GM12878 (cell line): ENCODE results near the gene KCNE4. TPM values are rescaled to one million over a fixed set of nuclear protein-coding genes. Genes with fewer than 3 reads are reported as not detected.

ENCODE experiments used
- ATAC-seq: fragments of 200-7000 bp; cut with Tn5 transposase; 3 replicates; pipeline ENCODE4 v1.9.1; 2020; ENCODE audit warnings: mild to moderate bottlenecking, moderate library complexity
- BruUV-seq: library from RNA; stranded (reverse); fragments of 400-500 nt; replicated peaks from 2 replicates; lab custom pipeline; 2021; lab: Mats Ljungman, UMichigan
- CTCF ChIA-PET: fragments of 300-600 bp; sonication (Branson Sonifier 250); formaldehyde crosslinking; extraction: SDS; loops from one replicate; lab custom pipeline; 2021; ENCODE audit warnings: inconsistent platforms; lab: Yijun Ruan, JAX
- POLR2A ChIA-PET: fragments of 350-600 bp; formaldehyde crosslinking; extraction: SDS; loops from one replicate; lab custom pipeline; 2021; ENCODE audit warnings: inconsistent platforms; lab: Charles Lee
- RAD21 ChIA-PET: fragments of 300-600 bp; sonication (Branson Sonifier 250); formaldehyde crosslinking; loops from one replicate; lab custom pipeline; 2023; ENCODE audit warnings: antibody characterized with exemption; ENCODE audit not compliant: unreplicated experiment; lab: Charles Lee
- SMC1A ChIA-PET: fragments of 300-600 bp; sonication (Branson Sonifier 250); formaldehyde crosslinking; loops from one replicate; lab custom pipeline; 2023; ENCODE audit not compliant: unreplicated experiment, uncharacterized antibody; lab: Charles Lee
- DNase-seq: peaks from one replicate; pipeline ENCODE4 v3.0.0-alpha.2; 2011; ENCODE audit warnings: low read depth, low spot score
- FAIRE-seq: peaks from 3 replicates; lab custom pipeline; 2011; peaks lifted over from hg19 to GRCh38; lab: Jason Lieb, UNC
- H2AFZ ChIP-seq: 2 replicates; pipeline ENCODE4 v1.6.0; 2011; ENCODE audit warnings: low read depth, low read length, control low read depth; ENCODE audit not compliant: control insufficient read depth
- H3K27ac ChIP-seq: 2 replicates; pipeline ENCODE4 v1.5.1; 2011; ENCODE audit warnings: control low read depth; ENCODE audit not compliant: control insufficient read depth, insufficient read depth
- H3K27me3 ChIP-seq, 2 experiments: replicated peaks in 1 of 2; 2 replicates each; pipeline versions ENCODE4 v1.6.0 to v1.6.1; 2011; ENCODE audit warnings: low read length in 1 of 2; ENCODE audit not compliant: control insufficient read depth in 2 of 2, insufficient read depth in 2 of 2
- H3K36me3 ChIP-seq, 2 experiments: 2 replicates each; pipeline ENCODE4 v1.5.1; 2011; ENCODE audit warnings: low read length in 1 of 2; ENCODE audit not compliant: control insufficient read depth in 2 of 2, insufficient read depth in 2 of 2
- H3K4me1 ChIP-seq: 2 replicates; pipeline ENCODE4 v1.6.1; 2011; ENCODE audit warnings: mild to moderate bottlenecking, low read length, moderate library complexity, mixed read lengths; ENCODE audit not compliant: control insufficient read depth, insufficient read depth
- H3K4me2 ChIP-seq: 2 replicates; pipeline ENCODE4 v1.6.0; 2011; ENCODE audit warnings: control low read depth; ENCODE audit not compliant: control insufficient read depth, insufficient read depth
- H3K4me3 ChIP-seq: fragments of 200-600 bp; sonication (generic); 2 replicates; pipeline ENCODE4 v1.5.1; 2016
- H3K79me2 ChIP-seq: 2 replicates; pipeline ENCODE4 v1.6.0; 2011; ENCODE audit warnings: low read length; ENCODE audit not compliant: control insufficient read depth, insufficient read depth
- H3K9ac ChIP-seq: 2 replicates; pipeline ENCODE4 v1.8.0; 2011; ENCODE audit warnings: low read length, control low read depth, mixed read lengths; ENCODE audit not compliant: control insufficient read depth, insufficient read depth
- H3K9me3 ChIP-seq: replicated peaks from 3 replicates; pipeline ENCODE4 v1.5.1; 2011; ENCODE audit warnings: mild to moderate bottlenecking, low read length; ENCODE audit not compliant: control insufficient read depth, insufficient read depth
- H4K20me1 ChIP-seq: 2 replicates; pipeline ENCODE4 v1.6.0; 2011; ENCODE audit not compliant: control insufficient read depth, insufficient read depth
- E2F8 ChIP-seq: fragments of 450-650 bp; IDR thresholded peaks from 2 replicates; pipeline ENCODE4 v1.6.1; 2018; ENCODE audit warnings: mild to moderate bottlenecking, low read depth, moderate library complexity; ENCODE audit not compliant: partially characterized antibody
- RAD51 ChIP-seq: fragments of 450-650 bp; IDR thresholded peaks from 2 replicates; pipeline ENCODE4 v1.6.1; 2016; ENCODE audit warnings: moderate library complexity, mild to moderate bottlenecking, inconsistent platforms
- SREBF1 ChIP-seq: IDR thresholded peaks from 2 replicates; pipeline ENCODE4 v1.6.1; 2012; ENCODE audit warnings: mild to moderate bottlenecking, low read length
- SUPT20H ChIP-seq: IDR thresholded peaks from 2 replicates; pipeline ENCODE4 v1.6.1; 2011; ENCODE audit warnings: low read depth, mild to moderate bottlenecking, low read length, moderate library complexity, borderline replicate concordance; ENCODE audit not compliant: control insufficient read depth
- TCF7 ChIP-seq: IDR thresholded peaks from 2 replicates; pipeline ENCODE4 v1.6.1; 2014; ENCODE audit warnings: antibody characterized with exemption, borderline replicate concordance
- WGBS: methylation state at CpG from one replicate; pipeline ENCODE4 v1.1.6; 2016; ENCODE audit warnings: low lambda C conversion rate; ENCODE audit not compliant: insufficient replicate concordance, insufficient coverage; ENCODE audit errors: missing lambda C conversion rate; 5-methylcytosine and 5-hydroxymethylcytosine counted together
- in situ Hi-C: fragments of 300-500 bp; cut with MboI; formaldehyde crosslinking; loops from 9 replicates; pipeline ENCODE4 v1.14.3; 2018; ENCODE audit warnings: mixed read lengths
- intact Hi-C: fragments of 100-400 bp; cut with micrococcal nuclease; formaldehyde crosslinking; loops from one replicate; pipeline ENCODE4 v1.14.2; 2022; ENCODE audit not compliant: unreplicated experiment
- polyA plus RNA-seq, 11 experiments: library from polyadenylated mRNA; depleted of rRNA in 4 of 11; unstranded in 6 of 11; stranded (reverse) in 5 of 11; fragments of >200 nt; fragmentation: Nextera tagmentation in 4 of 11; fragmentation: Illumina TruSeq in 1 of 11; extraction: Ambion mirVana in 4 of 11; extraction: Trizol in 1 of 11; gene quantifications; 1 replicate in 1 of 11; 2 replicates in 10 of 11; pipeline versions ENCODE4 v1.2.1 to v1.2.3, GENCODE V29; 2011 to 2016; ENCODE audit warnings: inconsistent platforms in 2 of 11, missing spikeins in 2 of 11, low read depth in 1 of 11
- total RNA-seq, 4 experiments: library from RNA; depleted of rRNA in 3 of 4; stranded (reverse); fragments of >200 nt in 3 of 4; fragmentation: Illumina TruSeq in 1 of 4; extraction: Trizol in 1 of 4; gene quantifications; 2 replicates each; pipeline versions ENCODE4 v1.2.1 to v1.2.3, GENCODE V29; 2013 to 2021

The KCNE4 gene
- total and polyA plus RNA-seq, 10 of the 15 experiments (the other 5 are each of a cell fraction or from before 2014, with no cell fraction given) = 0.30 TPM; not detected in 9

DNA sequence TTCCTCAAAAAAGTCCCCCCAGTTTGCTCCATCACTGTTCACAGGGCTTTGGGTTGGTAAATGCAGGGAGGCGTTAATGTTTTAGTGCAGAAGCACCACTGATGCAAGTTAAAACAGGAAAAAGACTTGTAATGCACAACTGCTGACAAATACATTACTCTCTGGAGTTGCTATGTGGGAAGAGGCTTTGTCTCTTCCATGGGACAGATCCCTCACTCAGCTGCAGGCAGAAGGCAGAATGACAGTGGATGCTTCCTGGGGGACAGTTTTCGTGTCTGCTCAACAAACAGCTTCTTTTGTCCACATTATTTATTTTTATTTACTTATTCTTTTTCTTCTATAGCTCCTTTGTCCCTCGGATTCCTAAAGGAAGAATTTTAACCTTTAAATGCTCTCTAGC, 22.7 kb upstream of the KCNE4 start:
- intact Hi-C loops = no loop called here

More for the DNA sequence above, 22.7 kb upstream of the KCNE4 start:
- Histone ChIP-seq H3K27me3 (no peaks in the 10 kb centered on the region), H3K79me2 (no peaks in the 10 kb centered on the region), H3K9me3 (peaks cover 2% of the 10 kb centered on the region), H3K4me1 (no peaks in the 10 kb centered on the region), H3K9ac (no peak overlapping the region), H3K36me3 (no peaks in the 10 kb centered on the region), H4K20me1 (no peaks in the 10 kb centered on the region), H3K4me3 (no peak overlapping the region), H3K27ac (no peak overlapping the region), H3K4me2 (no peak overlapping the region), H2AFZ (no peak overlapping the region)
- ATAC-seq = no peak
- WGBS = 15% methylated on average over 3 of the region's 3 CpGs
- FAIRE-seq = no peak
- in situ Hi-C loops = no loop called here
- TF ChIP-seq RAD51 (no peak), E2F8 (no peak), SUPT20H (no peak), SREBF1 (no peak), TCF7 (no peak)
- RAD21 ChIA-PET = no interaction called here
- no TSS peak for BruUV-seq
- DNase-seq = no peak
- SMC1A ChIA-PET = no interaction called here
- CTCF ChIA-PET = no interaction called here
- POLR2A ChIA-PET = no interaction called here
